Testis (tissue), 2 donors: ENCODE measurements around the gene B3GNT7.

ENCODE experiments used
- CTCF ChIP-seq, 3 experiments: fragments of 450-650 bp in 2 of 3; fragments of 200-600 bp in 1 of 3; sonication (generic) in 1 of 3; IDR thresholded peaks; one replicate each; pipeline ENCODE4 v1.5.1; 2016 to 2019; ENCODE audit warnings: antibody characterized with exemption in 3 of 3, mild to moderate bottlenecking in 2 of 3, moderate library complexity in 1 of 3
- POLR2A ChIP-seq: fragments of 450-650 bp; IDR thresholded peaks from one replicate; pipeline ENCODE4 v1.6.1; 2017; ENCODE audit warnings: antibody characterized with exemption, mild to moderate bottlenecking, moderate library complexity

GRCh38 chr2:231421051-231421580, 25.6 kb downstream of the B3GNT7 start:
- TF ChIP-seq POLR2A, result no peak
- TF ChIP-seq CTCF (IDR thresholded peaks at IDR 0.05), result no peak
